Neural progenitor cell (in vitro differentiated cells): ENCODE data around the gene EPHB2. TPM values are rescaled to one million over a fixed set of nuclear protein-coding genes. Genes with fewer than 3 reads are reported as not detected.

Source experiments
- DNase-seq: peaks from one replicate; pipeline ENCODE4 v3.0.0-alpha.2; 2016; ENCODE audit warnings: low spot score
- H2AFZ ChIP-seq: fragments of 200-600 bp; sonication (generic); replicated peaks from 2 replicates; pipeline ENCODE4 v1.6.1; 2016; ENCODE audit warnings: antibody characterized with exemption
- H3F3A ChIP-seq: fragments of 200-600 bp; sonication (generic); 2 replicates; pipeline ENCODE4 v1.6.1; 2016; ENCODE audit warnings: antibody characterized with exemption, low read depth
- H3K27ac ChIP-seq: fragments of 200-600 bp; sonication (generic); 2 replicates; pipeline ENCODE4 v1.5.1; 2016; ENCODE audit warnings: mild to moderate bottlenecking
- H3K27me3 ChIP-seq: fragments of 200-600 bp; sonication (generic); 2 replicates; pipeline ENCODE4 v1.6.1; 2016; ENCODE audit warnings: mild to moderate bottlenecking, moderate library complexity
- H3K36me3 ChIP-seq: fragments of 200-600 bp; sonication (generic); 2 replicates; pipeline ENCODE4 v1.5.1; 2016
- H3K4me1 ChIP-seq: fragments of 200-600 bp; sonication (generic); 2 replicates; pipeline ENCODE4 v1.6.1; 2016; ENCODE audit warnings: mixed run types
- H3K4me2 ChIP-seq: fragments of 200-600 bp; sonication (generic); 2 replicates; pipeline ENCODE4 v1.6.1; 2016
- H3K4me3 ChIP-seq: fragments of 200-600 bp; sonication (generic); 2 replicates; pipeline ENCODE4 v1.5.1; 2016
- H3K79me2 ChIP-seq: fragments of 200-600 bp; sonication (generic); 2 replicates; pipeline ENCODE4 v1.6.1; 2016; ENCODE audit warnings: low read depth
- H3K9ac ChIP-seq: fragments of 200-600 bp; sonication (generic); 2 replicates; pipeline ENCODE4 v1.6.1; 2016
- H3K9me3 ChIP-seq: fragments of 200-600 bp; sonication (generic); 2 replicates; pipeline ENCODE4 v1.5.1; 2016; ENCODE audit warnings: low read depth
- H4K20me1 ChIP-seq: fragments of 200-600 bp; sonication (generic); 2 replicates; pipeline ENCODE4 v1.6.1; 2016; ENCODE audit warnings: low read depth
- H3K27ac Mint-ChIP-seq: 3 replicates; pipeline ENCODE4 v1.8.0; 2021; ENCODE audit warnings: mixed read lengths
- H3K27me3 Mint-ChIP-seq: 2 replicates; pipeline ENCODE4 v1.8.0; 2022; ENCODE audit warnings: low read depth, mild to moderate bottlenecking, inconsistent platforms, moderate library complexity, mixed read lengths; ENCODE audit not compliant: insufficient read depth
- H3K36me3 Mint-ChIP-seq: 3 replicates; pipeline ENCODE4 v1.8.0; 2021; ENCODE audit warnings: mixed read lengths
- H3K4me1 Mint-ChIP-seq: 3 replicates; pipeline ENCODE4 v1.8.0; 2021; ENCODE audit warnings: mixed read lengths
- H3K4me3 Mint-ChIP-seq: 3 replicates; pipeline ENCODE4 v1.8.0; 2021; ENCODE audit warnings: mild to moderate bottlenecking, moderate library complexity, mixed read lengths
- H3K9me3 Mint-ChIP-seq: 3 replicates; pipeline ENCODE4 v1.8.0; 2020; ENCODE audit warnings: mixed read lengths
- EZH2 ChIP-seq: fragments of 200-600 bp; sonication (generic); IDR thresholded peaks from 2 replicates; pipeline ENCODE4 v1.6.1; 2017; ENCODE audit warnings: antibody characterized with exemption, mild to moderate bottlenecking, moderate library complexity
- EZH2phosphoT487 ChIP-seq: fragments of 200-600 bp; sonication (generic); IDR thresholded peaks from 2 replicates; pipeline ENCODE4 v1.6.1; 2017; ENCODE audit warnings: antibody characterized with exemption
- total RNA-seq: library from RNA; depleted of rRNA; stranded (reverse); fragments of >200 nt; gene quantifications from 2 replicates; pipeline ENCODE4 v1.2.3, GENCODE V29; 2015; ENCODE audit warnings: low replicate concordance
- TF ChIP-seq, protein P1 (sequence below): fragments of 200-600 bp; sonication (generic); IDR thresholded peaks from 2 replicates; pipeline ENCODE4 v1.5.1; 2017; ENCODE audit warnings: antibody characterized with exemption, mild to moderate bottlenecking

Gene EPHB2
- total RNA-seq, 1 donor from 2014 or later, result 38.3 TPM

DNA sequence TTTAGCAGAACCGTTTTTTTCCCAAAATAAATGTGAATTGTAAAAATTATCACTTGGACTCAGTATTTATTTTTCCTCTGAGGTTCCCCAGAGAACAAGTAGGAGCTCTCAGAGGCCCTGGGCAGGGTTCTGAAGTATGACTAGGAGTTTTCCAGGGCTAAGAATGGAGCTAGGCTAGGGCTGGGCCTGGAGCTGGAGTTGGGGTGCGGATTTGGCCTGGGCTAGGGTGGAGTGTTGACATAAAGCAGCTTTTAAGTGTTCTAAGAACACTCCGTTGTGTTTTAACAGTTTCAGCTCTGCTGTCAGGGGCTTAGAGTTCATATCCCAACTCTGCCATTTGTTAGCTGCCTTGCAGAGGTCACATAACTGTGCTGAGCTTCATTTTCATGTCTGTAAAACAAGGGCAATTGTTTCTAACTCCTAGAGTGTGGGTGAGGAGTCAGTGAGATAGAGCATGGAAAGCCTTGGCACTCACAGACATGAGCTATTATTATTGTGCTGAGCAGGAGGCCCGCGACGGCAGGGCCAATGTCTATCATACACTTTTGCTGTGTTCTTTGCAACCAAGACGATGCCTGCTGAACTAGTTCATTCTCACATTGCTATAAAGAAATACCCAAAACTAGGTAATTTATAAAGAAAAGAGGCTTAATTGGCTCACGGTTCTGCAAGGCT lies 210.9 kb downstream of the EPHB2 start:
- H3K9ac ChIP-seq, result no peak overlapping the region
- no peak overlapping the region for H3K27ac ChIP-seq
- H4K20me1 ChIP-seq, result no peaks in the 10 kb centered on the region
- H3K79me2 ChIP-seq, result no peaks in the 10 kb centered on the region
- no peak overlapping the region for H2AFZ ChIP-seq
- Mint-ChIP-seq H3K36me3 (no peaks in the 10 kb centered on the region), H3K9me3 (peaks cover 3% of the 10 kb centered on the region), H3K4me1 (peaks cover 37% of the 10 kb centered on the region), H3K27ac (peak overlapping the region; percentile 25), H3K4me3 (no peak overlapping the region), H3K27me3 (peaks cover 21% of the 10 kb centered on the region)
- H3F3A ChIP-seq, result no peaks in the 10 kb centered on the region
- peaks cover 22% of the 10 kb centered on the region for H3K4me1 ChIP-seq
- H3K36me3 ChIP-seq, result no peaks in the 10 kb centered on the region
- no peaks in the 10 kb centered on the region for H3K27me3 ChIP-seq
- no peaks in the 10 kb centered on the region for H3K9me3 ChIP-seq
- no peak for DNase-seq
- H3K4me3 ChIP-seq, result no peak overlapping the region
- no peak overlapping the region for H3K4me2 ChIP-seq
- TF ChIP-seq EZH2phosphoT487 (no peak), EZH2 (no peak)
- TF ChIP-seq, protein P1, sequence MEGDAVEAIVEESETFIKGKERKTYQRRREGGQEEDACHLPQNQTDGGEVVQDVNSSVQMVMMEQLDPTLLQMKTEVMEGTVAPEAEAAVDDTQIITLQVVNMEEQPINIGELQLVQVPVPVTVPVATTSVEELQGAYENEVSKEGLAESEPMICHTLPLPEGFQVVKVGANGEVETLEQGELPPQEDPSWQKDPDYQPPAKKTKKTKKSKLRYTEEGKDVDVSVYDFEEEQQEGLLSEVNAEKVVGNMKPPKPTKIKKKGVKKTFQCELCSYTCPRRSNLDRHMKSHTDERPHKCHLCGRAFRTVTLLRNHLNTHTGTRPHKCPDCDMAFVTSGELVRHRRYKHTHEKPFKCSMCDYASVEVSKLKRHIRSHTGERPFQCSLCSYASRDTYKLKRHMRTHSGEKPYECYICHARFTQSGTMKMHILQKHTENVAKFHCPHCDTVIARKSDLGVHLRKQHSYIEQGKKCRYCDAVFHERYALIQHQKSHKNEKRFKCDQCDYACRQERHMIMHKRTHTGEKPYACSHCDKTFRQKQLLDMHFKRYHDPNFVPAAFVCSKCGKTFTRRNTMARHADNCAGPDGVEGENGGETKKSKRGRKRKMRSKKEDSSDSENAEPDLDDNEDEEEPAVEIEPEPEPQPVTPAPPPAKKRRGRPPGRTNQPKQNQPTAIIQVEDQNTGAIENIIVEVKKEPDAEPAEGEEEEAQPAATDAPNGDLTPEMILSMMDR, result no peak

DNA sequence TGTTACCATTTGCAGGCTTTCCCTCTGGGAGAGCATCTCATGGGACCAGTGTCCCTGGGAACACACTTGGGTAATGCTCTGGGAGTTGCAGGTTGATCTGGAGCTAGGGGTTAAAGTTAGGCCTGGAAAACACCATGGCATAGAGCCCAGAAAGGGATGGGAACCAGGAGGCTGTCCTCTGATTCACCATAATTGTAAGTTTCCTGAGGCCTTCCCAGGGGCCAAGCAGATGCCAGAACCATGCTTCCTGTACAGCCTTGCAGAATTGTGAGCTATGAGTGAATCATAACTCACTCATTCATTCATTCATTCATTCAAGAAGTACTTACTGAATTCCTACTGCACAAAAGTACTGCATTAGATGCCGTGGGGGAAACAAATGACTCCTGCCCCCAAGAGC lies 212.0 kb downstream of the EPHB2 start:
- H3K9me3 Mint-ChIP-seq, result peaks cover 3% of the 10 kb centered on the region
- Histone ChIP-seq H2AFZ (no peak overlapping the region), H3K27me3 (no peaks in the 10 kb centered on the region), H3K4me2 (no peak overlapping the region), H3K79me2 (no peaks in the 10 kb centered on the region), H3F3A (no peaks in the 10 kb centered on the region), H3K36me3 (no peaks in the 10 kb centered on the region), H3K9ac (no peak overlapping the region), H3K4me1 (peaks cover 14% of the 10 kb centered on the region), H3K9me3 (no peaks in the 10 kb centered on the region), H4K20me1 (no peaks in the 10 kb centered on the region), H3K27ac (no peak overlapping the region), H3K4me3 (no peak overlapping the region)
- H3K27me3 Mint-ChIP-seq, result peaks cover 23% of the 10 kb centered on the region
- H3K4me3 Mint-ChIP-seq, result no peak overlapping the region
- TF ChIP-seq EZH2phosphoT487 (no peak), EZH2 (no peak)
- TF ChIP-seq, protein P1, result no peak
- peaks cover 28% of the 10 kb centered on the region for H3K4me1 Mint-ChIP-seq
- DNase-seq, result no peak
- no peak overlapping the region for H3K27ac Mint-ChIP-seq
- no peaks in the 10 kb centered on the region for H3K36me3 Mint-ChIP-seq

DNA sequence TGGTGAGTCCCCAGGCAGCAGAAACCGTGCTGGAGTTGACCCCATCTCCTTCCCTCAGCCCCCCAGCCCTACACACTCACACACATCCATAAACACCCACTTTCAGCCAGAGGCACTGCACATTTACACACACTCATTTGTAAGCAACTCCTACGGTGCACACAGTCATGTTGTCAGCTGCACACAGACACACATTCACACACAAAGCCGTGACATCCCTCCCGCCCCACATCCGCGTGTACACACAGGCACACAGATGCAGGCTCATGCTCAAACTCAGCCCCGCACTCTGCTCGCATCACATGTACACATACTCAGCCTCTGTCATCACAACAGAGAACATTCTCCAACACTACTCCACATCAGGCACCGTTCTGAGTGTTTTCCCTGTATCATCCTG lies 214.5 kb downstream of the EPHB2 start:
- no peaks in the 10 kb centered on the region for H3K36me3 Mint-ChIP-seq
- peaks cover 19% of the 10 kb centered on the region for H3K4me1 Mint-ChIP-seq
- H3K4me3 Mint-ChIP-seq, result no peak overlapping the region
- peaks cover 4% of the 10 kb centered on the region for H3K4me1 ChIP-seq
- no peak overlapping the region for H3K4me2 ChIP-seq
- no peaks in the 10 kb centered on the region for H3K36me3 ChIP-seq
- no peak for DNase-seq
- no peaks in the 10 kb centered on the region for H3K27me3 ChIP-seq
- H3F3A ChIP-seq, result no peaks in the 10 kb centered on the region
- TF ChIP-seq EZH2phosphoT487 (no peak), EZH2 (no peak)
- TF ChIP-seq, protein P1, result no peak
- no peak overlapping the region for H3K4me3 ChIP-seq
- no peak overlapping the region for H3K9ac ChIP-seq
- H3K79me2 ChIP-seq, result no peaks in the 10 kb centered on the region
- H3K9me3 ChIP-seq, result no peaks in the 10 kb centered on the region
- H3K27me3 Mint-ChIP-seq, result peaks cover 26% of the 10 kb centered on the region
- H3K27ac Mint-ChIP-seq, result peak overlapping the region; percentile 19
- no peaks in the 10 kb centered on the region for H4K20me1 ChIP-seq
- peaks cover 3% of the 10 kb centered on the region for H3K9me3 Mint-ChIP-seq
- H3K27ac ChIP-seq, result no peak overlapping the region
- H2AFZ ChIP-seq, result no peak overlapping the region
